ENCODE measurements around the gene SEPTIN11. TPM values are rescaled to one million over a fixed set of nuclear protein-coding genes. Genes with fewer than 3 reads are reported as not detected.

The SEPTIN11 gene
- total and polyA plus RNA-seq, 4 donors = 17.2 to 37.4 (median 25.1) TPM

- Histone ChIP-seq H3K36me3 (ENCODE audit: control insufficient read depth in 4 of 4, insufficient read depth in 3 of 4, low read depth in 1 of 4, low read length in 3 of 4) (no peaks in the 10 kb centered on the region), H3K9ac (ENCODE audit: low read depth in 1 of 2, low read length in 2 of 2) (no peak overlapping the region), H3K27me3 (ENCODE audit: control insufficient read depth in 4 of 4, insufficient read depth in 4 of 4, low read length in 3 of 4) (no peaks in the 10 kb centered on the region), H3K4me3 (ENCODE audit: low read depth in 1 of 3, low read length in 3 of 3) (no peak overlapping the region), H3K4me1 (ENCODE audit: control insufficient read depth in 4 of 4, insufficient read depth in 4 of 4, low read length in 3 of 4) (peaks cover 0 to 14% (median 8%) of the 10 kb centered on the region in 4 donors), H3K27ac (ENCODE audit: low read depth in 1 of 2, low read length in 2 of 2) (no peak overlapping the region), H3K9me3 (ENCODE audit: control insufficient read depth in 4 of 4, low read length in 3 of 4) (no peaks in the 10 kb centered on the region)
- no peak for TF ChIP-seq RXRA (IDR thresholded peaks at IDR 0.05)
- TF ChIP-seq REST (IDR thresholded peaks at IDR 0.05) = no peak
- no peak for TF ChIP-seq ATF3 (IDR thresholded peaks at IDR 0.05)
- no peak for TF ChIP-seq SP1 (IDR thresholded peaks at IDR 0.05)
- TF ChIP-seq EGR1 (IDR thresholded peaks at IDR 0.05; ENCODE audit: low read depth in 2 of 2) = no peak
- no peak for TF ChIP-seq JUND (IDR thresholded peaks at IDR 0.05)
- 66% methylated on average over 1 of the region's 1 CpG for WGBS
- no peak for DNase-seq (ENCODE audit: low spot score)
Observed at GRCh38 chr4:76964769-76965168, 15.2 kb downstream of the SEPTIN11 start.

GRCh38 chr4:76965866-76966579, 16.5 kb downstream of the SEPTIN11 start:
- no peak for TF ChIP-seq GABPA (IDR thresholded peaks at IDR 0.05 in 1 of 2, conservative IDR thresholded peaks at IDR 0.05 in 1 of 2)
- no peak for TF ChIP-seq HNF4G (IDR thresholded peaks at IDR 0.05)
- no peak for TF ChIP-seq FOXA2 (IDR thresholded peaks at IDR 0.05)
- TF ChIP-seq ATF3 (IDR thresholded peaks at IDR 0.05) = no peak
- H3K4me3 ChIP-seq (ENCODE audit: low read depth in 1 of 3, low read length in 3 of 3) = no peak overlapping the region
- H3K27me3 ChIP-seq (ENCODE audit: control insufficient read depth in 4 of 4, insufficient read depth in 4 of 4, low read length in 3 of 4) = no peaks in the 10 kb centered on the region
- no peaks in the 10 kb centered on the region for H3K9me3 ChIP-seq (ENCODE audit: control insufficient read depth in 4 of 4, low read length in 3 of 4)
- H3K9ac ChIP-seq (ENCODE audit: low read depth in 1 of 2, low read length in 2 of 2) = no peak overlapping the region
- H3K27ac ChIP-seq (ENCODE audit: low read depth in 1 of 2, low read length in 2 of 2) = no peak overlapping the region
- H3K36me3 ChIP-seq (ENCODE audit: control insufficient read depth in 4 of 4, insufficient read depth in 3 of 4, low read depth in 1 of 4, low read length in 3 of 4) = no peaks in the 10 kb centered on the region
- DNase-seq (ENCODE audit: low spot score) = no peak
- WGBS = 97% methylated on average over 2 of the region's 2 CpGs
- H3K4me1 ChIP-seq (ENCODE audit: control insufficient read depth in 4 of 4, insufficient read depth in 4 of 4, low read length in 3 of 4) = peaks cover 0 to 14% (median 8%) of the 10 kb centered on the region in 4 donors

GRCh38 chr4:76968937-76969336, 19.4 kb downstream of the SEPTIN11 start:
- no peaks in the 10 kb centered on the region for H3K4me1 ChIP-seq (ENCODE audit: control insufficient read depth in 4 of 4, insufficient read depth in 4 of 4, low read length in 3 of 4)
- no peaks in the 10 kb centered on the region for H3K27me3 ChIP-seq (ENCODE audit: control insufficient read depth in 4 of 4, insufficient read depth in 4 of 4, low read length in 3 of 4)
- no peaks in the 10 kb centered on the region for H3K9me3 ChIP-seq (ENCODE audit: control insufficient read depth in 4 of 4, low read length in 3 of 4)
- H3K27ac ChIP-seq (ENCODE audit: low read depth in 1 of 2, low read length in 2 of 2) = no peak overlapping the region
- no peak for DNase-seq (ENCODE audit: low spot score)
- H3K36me3 ChIP-seq (ENCODE audit: control insufficient read depth in 4 of 4, insufficient read depth in 3 of 4, low read depth in 1 of 4, low read length in 3 of 4) = no peaks in the 10 kb centered on the region
- 96% methylated on average over 4 of the region's 4 CpGs for WGBS
- H3K4me3 ChIP-seq (ENCODE audit: low read depth in 1 of 3, low read length in 3 of 3) = no peak overlapping the region
- H3K9ac ChIP-seq (ENCODE audit: low read depth in 1 of 2, low read length in 2 of 2) = no peak overlapping the region
- TF ChIP-seq EGR1 (IDR thresholded peaks at IDR 0.05; ENCODE audit: low read depth in 2 of 2) (no peak), YY1 (IDR thresholded peaks at IDR 0.05) (no peak), ZBTB33 (IDR thresholded peaks at IDR 0.05) (no peak), NR2F2 (IDR thresholded peaks at IDR 0.05) (no peak), TAF1 (conservative IDR thresholded peaks at IDR 0.05) (no peak), FOXA2 (IDR thresholded peaks at IDR 0.05) (no peak), RXRA (IDR thresholded peaks at IDR 0.05) (no peak), REST (IDR thresholded peaks at IDR 0.05) (no peak), RAD21 (IDR thresholded peaks at IDR 0.05) (no peak), HNF4G (IDR thresholded peaks at IDR 0.05) (no peak), CTCF (IDR thresholded peaks at IDR 0.05; ENCODE audit: low read depth, low read length, missing input control) (no peak), SP1 (IDR thresholded peaks at IDR 0.05) (no peak)

Data from liver (tissue), 9 donors.